GM03348 (cell line): Measurements from ENCODE around the gene UBE2F.
"Not testable (repeated sequence)": the region's sequence is repeated elsewhere in the genome, so short reads cannot be mapped to it uniquely, and the experiment has no call there.

Experiments used
- DNase-seq: peaks from one replicate; pipeline ENCODE4 v3.0.0; 2012; ENCODE audit warnings: low spot score

UBE2F gene

GRCh38 chr2:238021327-238021726 lies 54.5 kb downstream of the UBE2F start:
- no peak for DNase-seq

GRCh38 chr2:238022594-238023157 lies 55.9 kb downstream of the UBE2F start:
- no peak for DNase-seq

GRCh38 chr2:238023608-238024007 lies 56.8 kb downstream of the UBE2F start:
- no peak for DNase-seq

GRCh38 chr2:238024986-238025385 lies 58.2 kb downstream of the UBE2F start:
- DNase-seq, result no peak

GRCh38 chr2:238025741-238026360 lies 59.0 kb downstream of the UBE2F start:
- no peak for DNase-seq

- no peak for DNase-seq
Observed at GRCh38 chr2:238027058-238027457, 60.2 kb downstream of the UBE2F start.

- no peak for DNase-seq
Observed at GRCh38 chr2:238027591-238028415, 61.0 kb downstream of the UBE2F start.

GRCh38 chr2:238029853-238030252 lies 63.0 kb downstream of the UBE2F start:
- no peak for DNase-seq

GRCh38 chr2:238030422-238031155 lies 63.8 kb downstream of the UBE2F start:
- no peak for DNase-seq

- DNase-seq, result no peak
Observed at GRCh38 chr2:238031751-238032150, 64.9 kb downstream of the UBE2F start.

GRCh38 chr2:238032755-238033337 lies 66.0 kb downstream of the UBE2F start:
- no peak for DNase-seq

GRCh38 chr2:238033991-238034390 lies 67.2 kb downstream of the UBE2F start:
- not testable (repeated sequence) for DNase-seq

- DNase-seq, result no peak
Observed at GRCh38 chr2:238038203-238038602, 71.4 kb downstream of the UBE2F start.

- DNase-seq, result no peak
Observed at GRCh38 chr2:238039151-238039550, 72.3 kb downstream of the UBE2F start.

- no peak for DNase-seq
Observed at GRCh38 chr2:238039985-238040384, 73.2 kb downstream of the UBE2F start.

- no peak for DNase-seq
Observed at GRCh38 chr2:238040918-238041317, 74.1 kb downstream of the UBE2F start.

- no peak for DNase-seq
Observed at GRCh38 chr2:238042090-238042489, 75.3 kb downstream of the UBE2F start.

GRCh38 chr2:238042849-238043584 lies 76.2 kb downstream of the UBE2F start:
- no peak for DNase-seq

GRCh38 chr2:238043851-238044250 lies 77.0 kb downstream of the UBE2F start:
- no peak for DNase-seq

- DNase-seq, result no peak
Observed at GRCh38 chr2:238045575-238045974, 78.8 kb downstream of the UBE2F start.

GRCh38 chr2:238046725-238047270 lies 80.0 kb downstream of the UBE2F start:
- DNase-seq, result no peak
